NCI-H345 treated with DMSO at 0.1 percent for 48 hours (cell line): ENCODE data around the gene C19orf44.

Experiments used
- DNase-seq: peaks from one replicate; lab custom pipeline; 2025; ENCODE audit not compliant: unreplicated experiment; lab: John Stamatoyannopoulos, UW

The C19orf44 gene

DNA sequence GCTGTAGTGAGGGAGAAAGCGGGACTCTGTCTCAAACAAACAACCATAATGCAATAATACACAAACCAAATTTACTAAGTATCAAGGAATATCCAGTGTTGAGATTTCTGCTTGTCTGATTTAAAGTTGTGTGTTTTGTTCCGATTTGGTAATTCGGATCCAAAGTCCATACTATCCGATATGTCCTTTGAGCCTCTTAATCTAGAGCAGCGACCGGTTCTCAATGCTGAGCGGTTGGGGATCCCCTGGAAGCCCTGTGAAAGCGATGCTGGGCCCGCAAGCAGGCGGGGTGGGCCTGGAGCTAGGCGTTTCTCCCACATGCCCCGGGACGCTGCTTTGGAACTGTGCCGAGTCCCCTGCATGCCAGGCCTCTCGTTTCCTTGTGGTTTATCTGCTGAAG is 20.2 kb downstream of the C19orf44 start:
- no peak for DNase-seq

DNA sequence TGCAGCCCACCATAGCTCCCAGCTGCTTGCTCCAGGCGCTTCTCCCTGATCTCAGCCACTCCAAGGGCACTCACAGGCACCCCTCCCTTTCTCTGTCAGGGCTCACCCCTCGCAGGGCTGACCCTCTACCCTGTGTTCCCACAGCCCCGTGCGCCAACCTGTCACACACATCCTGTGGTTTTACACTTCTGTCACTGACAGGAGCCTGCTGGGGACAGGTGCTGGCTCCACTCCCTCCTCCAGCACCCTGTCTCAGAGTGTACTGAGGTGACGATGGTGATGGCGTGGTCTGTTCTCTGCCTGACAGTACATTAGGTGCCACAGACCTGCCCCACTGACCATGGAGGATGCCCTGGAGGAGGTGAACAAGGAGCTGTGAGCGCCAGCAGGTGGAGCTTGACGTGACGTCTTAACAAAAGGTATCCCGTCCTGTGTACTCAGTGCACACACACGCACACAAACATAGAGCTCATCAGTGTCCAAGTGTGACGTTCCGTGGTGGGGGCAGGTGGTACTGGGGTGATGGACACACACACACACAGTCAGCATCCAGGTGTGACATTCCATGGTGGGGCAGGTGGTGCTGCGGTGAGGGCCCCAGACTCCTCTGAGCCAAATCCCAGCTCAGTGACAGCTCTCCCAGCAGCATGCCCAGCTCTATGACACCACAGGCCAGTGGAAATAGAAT is 20.9 kb downstream of the C19orf44 start:
- no peak for DNase-seq

DNA sequence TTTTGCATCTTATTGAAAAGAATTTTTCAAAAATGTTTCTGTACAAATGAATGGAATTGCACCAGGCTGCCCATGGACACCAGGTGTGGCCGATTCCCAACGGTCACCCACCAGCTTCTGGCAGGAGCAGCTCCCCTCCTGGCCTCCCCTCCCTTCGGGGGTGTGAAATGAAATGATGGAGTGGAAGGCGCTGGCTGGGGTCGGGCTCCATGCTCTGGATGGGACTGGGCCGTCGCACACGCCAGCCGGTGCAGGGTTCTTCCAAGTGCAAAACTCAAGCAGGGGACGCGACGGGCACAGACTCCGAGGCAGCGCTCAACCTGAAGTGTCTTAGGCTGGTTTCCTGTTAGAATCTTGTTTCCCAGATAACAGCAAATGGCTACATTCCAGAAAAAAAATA is 21.9 kb downstream of the C19orf44 start:
- no peak for DNase-seq

DNA sequence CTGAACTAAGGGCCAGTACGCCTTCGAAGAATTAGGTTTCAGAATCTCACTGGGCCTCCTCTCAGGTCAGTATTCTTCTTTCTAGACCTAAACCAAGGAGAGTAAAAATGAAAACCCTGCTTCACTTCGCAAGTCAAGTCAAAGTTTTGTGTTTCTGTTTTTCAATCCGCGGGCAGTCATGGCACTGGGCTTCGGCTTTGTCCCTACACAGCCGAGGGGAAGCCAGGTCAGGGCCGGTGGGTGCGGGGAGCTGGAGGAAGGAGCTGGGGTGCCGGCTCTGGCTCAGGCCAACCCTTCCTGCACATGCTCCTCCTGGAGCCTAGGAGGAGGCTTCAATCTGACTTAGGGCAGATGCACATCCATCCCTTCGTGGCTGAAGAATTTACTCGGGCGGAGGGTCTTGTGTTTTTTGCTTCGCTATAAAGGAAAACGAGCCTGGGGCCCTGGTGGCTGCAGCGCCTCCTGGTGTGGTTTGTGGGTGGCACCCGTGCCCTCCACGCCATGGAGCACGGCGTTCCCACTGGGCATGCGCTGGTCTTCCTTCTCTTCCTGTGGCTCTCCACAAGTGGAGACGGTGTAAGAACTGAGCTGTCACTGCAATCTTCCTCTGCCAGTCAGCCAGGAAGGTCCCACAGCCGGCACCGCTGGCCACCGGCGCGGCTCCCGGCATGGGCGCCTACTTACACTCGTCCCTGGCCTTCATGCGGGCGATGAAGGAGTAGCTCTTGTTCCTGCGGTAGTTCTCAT is 22.5 kb downstream of the C19orf44 start:
- DNase-seq: no peak

DNA sequence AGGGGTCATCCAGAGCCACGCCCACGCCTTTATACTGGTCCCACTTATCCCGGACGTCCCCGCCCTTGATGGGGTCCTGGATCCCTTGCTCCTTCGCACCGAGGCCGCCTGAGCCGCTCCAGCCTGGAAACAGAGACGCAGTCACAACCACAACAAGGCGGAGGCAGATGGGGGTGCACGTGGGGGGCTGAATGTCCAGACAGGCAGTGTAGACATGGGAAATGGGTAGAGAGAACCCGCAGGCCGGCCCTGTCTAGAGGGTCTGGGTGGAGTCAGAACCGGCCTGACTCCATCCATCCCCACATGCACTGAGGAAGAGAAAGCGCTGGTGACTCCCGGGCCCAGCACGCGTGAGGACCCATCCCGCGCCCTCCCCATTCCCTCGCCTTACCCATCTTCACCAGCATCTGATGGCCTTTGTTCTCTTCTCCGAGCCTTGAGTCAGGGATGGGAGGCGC is 23.1 kb downstream of the C19orf44 start:
- DNase-seq: no peak

DNA sequence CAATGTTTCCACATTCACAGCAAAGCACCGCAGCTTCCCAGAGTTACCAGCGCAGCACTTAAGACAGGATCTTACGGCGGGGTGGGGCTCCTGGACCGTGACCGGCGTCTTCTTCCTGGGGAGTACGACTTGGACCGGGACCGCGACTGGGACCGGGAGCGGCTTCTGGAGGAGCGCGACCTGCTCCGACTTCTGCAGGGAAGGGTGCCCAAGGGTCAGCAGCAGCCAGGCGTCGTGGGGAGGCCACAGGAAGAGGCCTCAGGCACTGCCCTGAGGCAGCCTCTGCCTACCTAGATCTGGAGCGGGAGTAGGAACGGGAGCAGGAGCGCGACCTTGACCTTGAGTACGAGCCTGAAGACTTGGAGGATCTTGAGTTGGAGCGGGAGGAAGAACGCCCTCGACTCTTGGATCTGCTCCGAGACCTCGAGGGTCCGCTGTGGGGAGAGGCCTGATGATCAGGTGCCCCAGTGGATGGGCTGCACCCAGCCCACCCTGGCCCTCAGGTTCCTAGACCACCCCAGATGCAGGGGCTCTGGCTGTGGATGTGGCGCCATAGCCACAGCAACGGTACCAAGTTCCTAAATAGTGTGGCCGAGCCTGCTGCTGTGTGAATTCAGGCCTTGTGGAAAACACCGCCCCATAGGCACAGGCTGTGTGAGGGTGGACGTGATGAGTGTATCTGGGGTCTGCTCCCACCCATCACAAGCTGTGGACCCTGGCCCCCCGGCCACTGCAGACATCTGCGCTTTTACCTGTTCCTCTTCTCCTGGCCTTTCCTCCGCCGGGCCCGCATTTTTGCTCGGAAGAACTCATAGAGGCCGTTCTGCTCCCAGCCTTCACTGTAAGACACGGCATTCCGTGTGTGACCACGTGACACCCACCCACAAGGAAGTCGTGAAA is 24.1 kb downstream of the C19orf44 start:
- no peak for DNase-seq

DNA sequence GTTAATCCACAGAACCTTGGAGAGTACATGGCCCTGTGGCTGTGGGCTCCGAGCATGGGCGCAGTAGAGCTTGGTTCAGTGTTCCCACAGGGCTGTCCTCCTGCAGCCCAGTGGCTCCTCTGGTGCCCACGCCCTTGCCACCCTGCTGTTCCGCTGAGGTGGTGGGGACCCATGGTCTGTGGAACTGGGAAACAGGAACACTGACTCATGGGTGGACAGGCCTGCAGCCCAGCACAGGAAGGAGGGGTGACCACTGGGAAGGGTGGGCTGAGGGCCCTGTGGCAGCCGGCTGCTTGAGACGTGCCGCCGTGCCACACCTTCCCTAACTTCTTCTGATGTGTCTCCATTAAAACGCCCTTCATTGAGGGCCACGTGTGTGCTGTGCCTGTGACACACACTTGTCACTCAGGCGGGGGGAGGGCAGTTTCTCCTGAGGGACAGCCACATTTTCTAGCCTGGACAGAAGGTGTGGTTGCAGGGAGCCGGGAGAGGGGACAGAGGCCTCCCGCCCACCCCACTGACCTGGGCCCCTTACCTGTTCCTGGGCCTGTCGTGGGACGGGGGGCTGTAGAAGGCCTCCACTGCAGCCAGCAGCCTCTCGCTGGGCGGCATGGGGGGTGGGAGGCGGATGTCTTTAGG is 24.9 kb downstream of the C19orf44 start:
- no peak for DNase-seq

DNA sequence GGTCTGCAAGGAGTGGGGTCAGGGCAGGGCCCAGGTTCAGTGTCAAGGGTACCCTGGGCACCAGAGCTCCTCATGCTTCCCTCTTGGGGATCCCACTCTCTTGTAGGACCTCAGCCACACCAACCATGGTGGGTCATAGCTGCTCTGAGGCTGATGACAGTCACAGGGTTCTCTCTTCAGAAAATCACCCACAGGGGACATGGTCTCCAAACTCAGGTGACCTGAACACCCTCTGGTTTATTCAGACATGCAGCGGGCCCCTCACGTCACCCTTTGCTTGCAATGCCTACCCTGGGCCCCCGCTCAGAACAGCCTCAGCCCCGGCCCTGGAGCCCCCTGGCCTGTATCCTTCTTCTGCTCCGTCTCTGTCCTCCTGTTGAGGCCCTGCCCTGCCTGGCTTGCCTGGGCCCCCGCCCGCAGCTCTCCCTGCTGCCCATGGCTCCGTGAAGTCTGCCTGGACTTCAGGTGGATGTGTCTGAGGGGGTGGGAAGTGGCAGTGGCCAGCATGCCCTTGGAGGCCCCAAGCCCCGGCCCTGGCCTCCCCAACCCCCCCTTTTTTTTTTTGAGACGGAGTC is 25.6 kb downstream of the C19orf44 start:
- no peak for DNase-seq

DNA sequence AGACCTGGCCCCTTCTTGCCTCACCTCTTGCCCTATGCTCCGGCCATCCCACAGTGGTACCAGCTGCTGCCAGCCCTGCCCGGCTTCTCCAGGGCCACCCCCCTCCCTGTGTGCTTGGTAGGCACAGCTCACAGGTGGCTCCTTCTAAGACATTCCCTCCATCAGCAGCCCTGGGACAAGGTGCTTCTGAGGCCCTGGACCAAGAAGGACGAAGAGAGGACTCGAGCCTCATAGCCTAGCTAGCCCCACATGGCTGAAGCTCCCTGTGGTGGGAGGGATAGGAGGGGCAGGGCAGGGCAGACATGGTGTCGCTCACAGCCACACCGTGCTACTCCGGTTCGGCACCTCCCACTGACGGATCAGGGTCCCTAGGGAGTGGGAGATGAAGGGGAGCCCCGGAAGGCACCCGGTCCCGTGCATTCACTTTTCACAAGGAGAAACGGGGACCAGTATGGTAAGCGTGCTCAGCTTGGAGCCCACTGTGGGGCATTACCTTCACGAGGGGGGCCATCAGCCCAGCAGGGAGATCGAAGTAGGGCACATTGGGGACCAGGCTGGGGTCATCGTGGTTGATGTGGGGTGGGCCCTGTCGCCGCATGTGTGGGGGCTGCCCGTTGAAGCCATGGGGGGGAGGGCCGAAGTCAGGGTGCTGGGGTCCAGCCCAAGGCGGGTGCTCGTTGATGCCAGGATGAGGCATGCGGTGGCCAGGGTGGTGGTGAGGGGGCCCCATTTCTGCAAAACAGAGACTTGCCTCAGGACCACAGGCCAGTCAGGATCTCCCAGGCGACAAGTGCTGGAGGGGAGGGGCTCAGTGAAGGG is 26.6 kb downstream of the C19orf44 start:
- DNase-seq: no peak

DNA sequence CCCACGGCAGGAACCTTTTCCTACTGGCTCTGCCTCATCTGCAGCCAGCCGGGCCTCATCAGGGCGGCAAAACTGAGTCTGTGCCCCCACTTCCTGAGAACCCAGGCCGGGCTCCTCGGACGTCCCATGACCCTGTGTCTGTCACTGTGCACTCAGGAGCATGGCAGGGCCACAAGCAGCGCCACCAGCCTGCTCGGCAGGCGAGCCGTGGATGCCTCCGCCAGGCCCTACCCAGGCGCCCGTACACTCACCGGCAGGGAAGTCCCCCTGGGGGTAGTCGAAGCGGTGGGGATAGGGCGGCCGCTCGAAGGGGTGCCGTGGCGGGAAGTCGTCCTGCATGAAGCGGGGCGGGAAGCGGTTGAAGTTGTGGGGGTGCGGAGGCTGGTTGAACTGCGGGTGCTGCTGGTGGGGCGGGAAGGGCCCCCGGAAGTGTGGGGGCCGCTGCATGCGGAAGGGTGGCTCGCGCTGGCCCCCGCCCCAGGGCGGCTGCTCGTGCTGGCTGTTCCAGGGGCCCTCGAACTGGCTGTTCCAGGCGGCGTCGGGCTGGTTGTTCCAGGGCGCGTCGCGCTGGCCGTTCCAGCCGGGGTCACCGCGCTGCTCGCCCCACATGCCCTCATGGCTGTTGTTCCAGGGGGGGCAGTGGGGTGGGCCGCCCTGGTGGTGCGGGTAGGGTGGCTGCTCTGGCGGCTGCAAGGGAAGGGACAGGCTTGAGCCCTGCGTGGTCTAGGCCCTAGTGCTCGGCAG is 29.0 kb downstream of the C19orf44 start:
- no peak for DNase-seq

DNA sequence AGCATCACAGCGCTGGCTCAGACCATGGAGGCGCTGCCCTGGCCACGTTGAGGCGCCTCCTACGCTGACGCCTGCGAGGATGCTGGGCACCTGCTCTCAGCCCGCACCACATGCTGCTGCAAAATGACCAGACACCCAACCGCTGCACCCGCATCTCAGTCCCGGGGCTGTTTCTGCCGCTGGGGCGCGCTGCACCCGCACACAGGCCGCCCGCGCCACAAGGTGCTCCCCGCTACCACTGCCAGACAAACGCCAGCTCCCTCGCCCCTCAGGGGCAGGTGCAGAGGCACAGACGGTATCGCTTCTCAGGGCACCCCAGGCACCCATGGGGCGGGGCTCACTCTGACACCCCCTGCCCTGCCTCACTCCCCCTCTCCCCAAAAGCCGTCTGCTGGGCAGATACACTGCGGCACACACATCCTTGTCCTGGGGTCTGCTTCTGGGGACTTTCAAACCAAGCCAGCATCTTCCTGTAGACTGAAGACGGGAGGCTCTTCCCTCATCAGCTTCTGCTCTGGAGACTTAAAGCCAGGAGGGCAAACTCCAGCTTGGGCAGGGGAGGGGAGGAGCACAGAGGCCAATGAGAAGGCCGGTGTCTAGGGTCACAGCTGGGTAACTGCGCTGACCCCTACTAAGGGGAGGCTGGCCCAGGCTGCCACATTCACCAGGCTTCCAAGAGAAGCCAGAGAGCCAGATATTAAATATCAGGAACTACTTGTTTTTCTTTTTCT is 29.7 kb downstream of the C19orf44 start:
- no peak for DNase-seq

DNA sequence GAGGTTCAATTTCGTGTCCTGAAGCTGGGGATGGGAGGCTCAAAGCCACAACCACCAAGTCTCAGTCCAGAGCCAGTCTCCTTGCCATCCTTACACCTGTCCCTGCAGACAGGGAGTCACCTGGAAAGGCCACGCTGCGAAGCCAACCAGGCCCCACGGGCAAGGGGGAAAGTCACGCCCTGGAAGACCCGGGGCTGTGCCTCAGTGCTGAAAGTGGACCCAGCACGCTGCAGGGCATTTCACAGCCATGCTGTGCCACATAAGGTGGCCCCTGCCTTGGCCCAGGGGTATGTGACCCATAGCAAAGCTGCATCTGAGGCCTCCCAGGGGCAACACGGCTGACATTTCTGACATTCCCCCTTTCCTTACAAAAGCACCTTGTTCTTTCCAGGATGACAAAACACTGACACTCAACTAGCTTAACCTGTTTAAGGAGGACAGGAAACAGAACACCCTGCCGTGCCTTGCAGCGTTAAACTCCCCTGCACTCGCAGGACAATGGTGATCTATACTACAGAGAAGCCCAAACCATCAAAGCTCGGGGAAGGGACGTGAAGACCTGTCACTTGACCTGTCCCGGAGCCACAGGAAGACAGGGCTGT is 31.2 kb downstream of the C19orf44 start:
- no peak for DNase-seq

DNA sequence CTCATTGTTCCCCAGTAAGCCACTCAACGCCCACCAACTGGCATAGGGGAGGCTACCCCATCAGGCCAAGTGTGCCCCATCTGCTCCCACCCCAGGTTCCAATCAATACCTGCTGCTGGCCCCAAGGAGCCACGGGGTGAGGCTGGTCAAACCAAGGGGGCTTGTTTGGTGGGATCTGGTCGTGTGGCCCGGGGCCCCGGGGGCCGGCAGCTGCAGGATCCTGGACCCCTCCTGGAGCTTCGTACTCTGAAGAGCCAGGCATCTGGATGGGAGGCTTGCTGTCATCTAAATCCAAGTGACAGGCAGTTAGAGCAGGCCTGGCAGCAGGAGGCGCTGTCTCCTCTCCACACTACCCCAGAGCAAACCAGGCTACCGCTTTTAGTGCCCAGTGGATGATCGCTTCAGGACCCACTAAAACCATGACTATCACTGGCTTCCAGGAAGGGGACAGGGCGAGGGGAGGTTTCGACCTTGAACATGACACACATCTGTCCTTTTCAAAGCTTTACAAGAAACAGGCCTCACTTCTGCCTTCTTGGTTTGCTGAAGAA is 31.9 kb downstream of the C19orf44 start:
- no peak for DNase-seq

DNA sequence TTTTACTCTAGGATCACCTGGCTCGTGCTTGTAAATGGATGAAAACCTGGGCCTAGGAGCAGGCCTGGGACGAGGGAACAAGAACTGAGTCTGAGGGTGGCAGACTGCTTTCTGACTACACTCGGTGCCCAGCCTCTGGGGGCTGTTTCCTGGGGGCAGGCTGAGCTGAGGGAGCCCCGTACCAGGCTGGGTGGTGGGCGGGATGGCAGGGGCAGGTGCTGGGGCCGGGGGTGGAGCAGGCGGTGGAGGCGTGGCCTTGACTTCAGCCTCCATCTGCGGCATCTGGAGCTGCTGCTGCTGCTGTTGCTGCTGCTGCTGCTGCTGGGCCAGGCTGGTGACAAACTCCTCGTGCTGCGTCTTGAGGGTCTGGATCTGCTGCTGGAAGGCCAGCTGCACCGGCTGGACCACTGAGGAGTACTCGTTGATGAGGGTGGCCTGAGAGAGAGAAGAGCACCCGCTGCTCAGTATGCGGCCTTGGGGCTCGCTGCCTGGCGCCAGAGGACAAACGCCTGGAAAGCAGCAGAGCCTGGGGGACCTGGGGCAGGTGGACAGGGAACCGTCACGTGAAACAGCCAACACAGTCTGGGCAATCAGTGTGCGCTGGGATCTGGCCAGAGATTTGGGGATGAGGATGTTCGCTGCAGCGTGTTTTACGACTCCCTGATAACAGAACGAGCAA is 33.4 kb downstream of the C19orf44 start:
- no peak for DNase-seq

DNA sequence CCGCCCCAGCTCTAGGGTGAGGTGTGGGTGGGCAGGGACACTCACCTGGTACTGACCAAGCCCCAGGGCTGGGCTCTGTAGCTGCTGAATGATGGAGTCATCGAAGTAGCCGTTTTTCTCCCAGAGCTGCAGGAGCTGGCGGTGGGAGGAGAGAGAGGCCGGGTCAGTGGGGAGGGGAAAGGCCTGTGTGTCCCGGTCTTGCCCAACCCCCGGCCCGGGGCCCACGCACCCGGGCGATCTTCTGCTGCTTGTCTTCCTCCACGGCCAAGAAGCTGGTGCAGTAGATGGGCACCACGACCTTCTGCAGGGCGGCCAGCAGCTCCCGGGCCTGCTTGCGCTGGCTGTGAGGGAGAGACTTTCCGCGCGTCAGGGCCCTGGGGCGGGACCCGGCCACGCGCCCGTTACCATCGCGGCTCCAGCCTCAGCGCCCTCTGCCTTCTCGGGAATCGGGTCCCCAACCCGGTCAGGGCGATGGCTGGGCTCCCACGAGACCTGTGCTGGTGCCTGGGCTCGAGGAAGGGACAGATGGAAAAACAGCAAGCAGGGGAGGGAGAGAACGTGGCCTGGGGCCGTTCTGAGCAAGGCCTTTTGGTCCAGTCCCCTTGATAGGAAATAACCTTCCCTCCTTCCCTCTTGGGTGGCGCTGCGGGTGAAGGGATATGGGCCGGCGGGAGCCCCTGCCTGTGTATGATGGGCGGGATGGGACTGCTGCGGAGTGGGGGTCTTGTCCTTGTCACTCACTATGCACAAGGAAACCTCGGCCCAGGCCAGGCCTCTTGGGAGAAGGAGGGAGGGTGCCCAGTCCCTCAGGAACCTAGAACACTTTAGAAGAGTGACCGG is 34.6 kb downstream of the C19orf44 start:
- DNase-seq: no peak

DNA sequence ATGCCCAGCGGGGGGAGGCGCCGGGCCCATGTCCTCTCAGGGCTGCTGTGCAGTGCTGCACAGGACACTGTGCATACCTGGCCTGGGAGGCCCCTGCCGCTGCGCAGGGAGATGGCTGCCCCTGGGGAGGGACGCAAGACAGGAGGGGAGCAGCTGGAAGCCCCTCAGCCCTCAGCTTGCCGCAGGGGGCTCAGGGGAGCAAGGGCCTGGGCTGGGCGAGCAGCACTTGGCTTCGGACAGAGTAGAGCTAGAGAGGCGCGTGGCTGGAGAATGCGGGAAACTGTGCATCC is 35.1 kb downstream of the C19orf44 start:
- no peak for DNase-seq
